Testis (tissue), 2 donors: ENCODE results near the gene IL17A.

ENCODE experiments used
- POLR2A ChIP-seq: fragments of 450-650 bp; IDR thresholded peaks from one replicate; pipeline ENCODE4 v1.6.1; 2017; ENCODE audit warnings: antibody characterized with exemption, mild to moderate bottlenecking, moderate library complexity
- TF ChIP-seq, protein P1 (sequence below), 3 experiments: fragments of 450-650 bp in 2 of 3; fragments of 200-600 bp in 1 of 3; sonication (generic) in 1 of 3; IDR thresholded peaks; one replicate each; pipeline ENCODE4 v1.5.1; 2016 to 2019; ENCODE audit warnings: antibody characterized with exemption in 3 of 3, mild to moderate bottlenecking in 2 of 3, moderate library complexity in 1 of 3

DNA sequence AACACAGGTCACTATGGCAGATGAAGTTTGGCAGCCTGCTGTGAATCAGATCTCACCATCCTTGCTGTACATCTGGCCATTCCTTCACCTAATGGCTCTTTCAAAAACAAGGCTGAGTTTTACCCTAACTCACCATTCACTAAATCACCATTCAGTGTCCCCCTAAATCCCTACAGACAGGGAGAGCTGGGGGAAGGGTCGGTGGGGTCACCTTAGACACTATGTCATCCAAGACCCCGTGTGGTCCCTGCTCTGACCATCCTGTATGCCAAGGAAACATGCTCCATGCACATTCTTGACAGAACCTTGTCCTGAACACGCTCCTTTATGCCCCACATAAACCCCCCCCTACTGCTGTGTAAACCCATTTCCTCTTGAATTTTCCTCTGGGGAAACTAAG is 31.8 kb upstream of the IL17A start:
- TF ChIP-seq, protein P1, sequence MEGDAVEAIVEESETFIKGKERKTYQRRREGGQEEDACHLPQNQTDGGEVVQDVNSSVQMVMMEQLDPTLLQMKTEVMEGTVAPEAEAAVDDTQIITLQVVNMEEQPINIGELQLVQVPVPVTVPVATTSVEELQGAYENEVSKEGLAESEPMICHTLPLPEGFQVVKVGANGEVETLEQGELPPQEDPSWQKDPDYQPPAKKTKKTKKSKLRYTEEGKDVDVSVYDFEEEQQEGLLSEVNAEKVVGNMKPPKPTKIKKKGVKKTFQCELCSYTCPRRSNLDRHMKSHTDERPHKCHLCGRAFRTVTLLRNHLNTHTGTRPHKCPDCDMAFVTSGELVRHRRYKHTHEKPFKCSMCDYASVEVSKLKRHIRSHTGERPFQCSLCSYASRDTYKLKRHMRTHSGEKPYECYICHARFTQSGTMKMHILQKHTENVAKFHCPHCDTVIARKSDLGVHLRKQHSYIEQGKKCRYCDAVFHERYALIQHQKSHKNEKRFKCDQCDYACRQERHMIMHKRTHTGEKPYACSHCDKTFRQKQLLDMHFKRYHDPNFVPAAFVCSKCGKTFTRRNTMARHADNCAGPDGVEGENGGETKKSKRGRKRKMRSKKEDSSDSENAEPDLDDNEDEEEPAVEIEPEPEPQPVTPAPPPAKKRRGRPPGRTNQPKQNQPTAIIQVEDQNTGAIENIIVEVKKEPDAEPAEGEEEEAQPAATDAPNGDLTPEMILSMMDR (IDR thresholded peaks at IDR 0.05) = no peak
- TF ChIP-seq POLR2A = no peak
